Measurements from ENCODE around the gene EMC9.
A peak's percentile ranks its signal among the peaks of the same experiment; 100 is the strongest.

EMC9 gene

GRCh38 chr14:24149302-24149969, 8.0 kb upstream of the EMC9 start:
- DNase-seq (ENCODE audit: low spot score) = no peak

- DNase-seq (ENCODE audit: low spot score) = no peak
Measured at GRCh38 chr14:24147761-24148428, 6.5 kb upstream of the EMC9 start.

DNA sequence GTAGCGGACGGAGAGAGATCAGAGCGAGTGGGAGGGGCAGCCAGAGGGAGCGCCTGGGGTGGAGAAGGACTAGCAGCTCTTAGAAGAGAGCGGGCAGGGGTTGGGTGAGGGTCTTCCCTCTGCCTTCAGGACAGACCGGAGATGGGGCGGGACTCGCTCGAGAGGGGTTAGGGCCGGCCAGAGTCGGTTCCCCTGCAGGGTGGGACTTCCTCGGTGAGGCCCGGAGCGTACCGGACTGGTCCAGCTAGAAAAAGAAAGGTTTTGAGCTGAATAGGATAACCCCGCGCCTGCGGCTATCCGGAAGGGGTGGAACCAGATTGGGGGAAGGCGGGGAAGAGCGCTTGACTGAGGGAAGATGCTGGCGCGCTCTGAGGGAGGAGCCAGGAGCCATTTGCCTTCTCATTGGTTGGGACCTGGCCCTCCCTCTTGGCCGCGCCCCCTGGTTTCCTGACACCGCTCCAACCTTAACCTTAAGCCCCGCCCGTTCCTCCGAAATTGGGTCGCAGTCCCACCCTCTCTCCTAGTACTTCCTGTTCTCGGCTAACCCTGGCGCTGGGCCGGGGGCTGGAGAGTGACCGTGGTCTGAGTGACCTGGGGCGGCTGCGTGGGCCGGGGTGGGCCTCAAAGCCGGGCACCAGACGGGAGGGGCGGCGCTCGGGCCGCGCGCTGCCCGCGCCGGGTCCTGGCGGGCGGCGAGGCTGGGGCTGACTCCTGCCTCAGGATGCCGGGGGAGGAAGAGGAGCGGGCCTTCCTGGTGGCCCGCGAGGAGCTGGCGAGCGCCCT, 5.8 kb upstream of the EMC9 start, which contains the start of gene RNF31:
Gene RNF31 (plus strand): TSS at position 521 of the 783 bp plus-strand sequence. CDS start 201 bp downstream, at position 722.
- DNase-seq (ENCODE audit: low spot score) = peak; percentile 99

- DNase-seq (ENCODE audit: low spot score) = peak; percentile 99
Measured at GRCh38 chr14:24146453-24146977, 5.1 kb upstream of the EMC9 start, which contains the start of gene PSME2. TSS of gene PSME2 (minus strand) at chr14:24146610. CDS start at chr14:24146581, 29 bp downstream.

DNA sequence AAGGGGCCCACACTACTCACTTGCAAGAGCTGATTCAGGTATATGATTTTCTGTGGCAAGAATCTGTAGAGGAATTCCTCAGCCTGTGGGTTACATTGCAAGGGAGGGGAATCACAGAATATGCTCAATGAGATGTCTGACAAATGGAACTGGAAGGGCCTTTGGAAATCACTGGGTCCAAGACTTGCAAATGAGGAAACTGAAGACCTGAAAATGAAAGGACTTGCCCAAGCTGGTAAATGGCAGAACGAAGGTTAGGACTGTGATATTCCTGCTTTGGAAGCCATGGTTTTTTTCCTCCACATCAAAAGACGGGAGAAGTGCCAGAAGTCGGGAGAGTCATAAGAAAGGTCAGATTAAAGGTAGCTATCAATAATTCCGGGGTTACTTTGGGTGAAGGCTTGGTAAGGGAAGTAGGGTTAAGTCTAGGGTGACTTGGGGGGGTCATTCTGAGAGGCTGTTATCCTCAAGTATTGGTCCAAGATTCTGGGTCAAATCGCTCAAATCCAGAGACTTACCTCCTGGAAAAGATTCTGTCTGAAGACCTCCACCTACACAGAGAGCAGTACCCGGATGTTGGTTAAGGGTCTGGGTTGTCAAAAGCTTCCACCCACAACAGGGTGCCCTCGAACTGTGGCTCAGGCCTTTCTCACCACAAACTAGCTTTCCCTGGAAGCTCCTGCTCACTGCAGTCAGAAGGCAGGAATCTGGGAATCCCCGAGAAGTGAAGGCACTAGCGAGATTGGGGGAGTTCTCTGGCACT, 4.5 kb upstream of the EMC9 start:
- DNase-seq (ENCODE audit: low spot score) = peak; percentile 57

GRCh38 chr14:24145219-24145618, 3.8 kb upstream of the EMC9 start:
- DNase-seq (ENCODE audit: low spot score) = no peak

DNA sequence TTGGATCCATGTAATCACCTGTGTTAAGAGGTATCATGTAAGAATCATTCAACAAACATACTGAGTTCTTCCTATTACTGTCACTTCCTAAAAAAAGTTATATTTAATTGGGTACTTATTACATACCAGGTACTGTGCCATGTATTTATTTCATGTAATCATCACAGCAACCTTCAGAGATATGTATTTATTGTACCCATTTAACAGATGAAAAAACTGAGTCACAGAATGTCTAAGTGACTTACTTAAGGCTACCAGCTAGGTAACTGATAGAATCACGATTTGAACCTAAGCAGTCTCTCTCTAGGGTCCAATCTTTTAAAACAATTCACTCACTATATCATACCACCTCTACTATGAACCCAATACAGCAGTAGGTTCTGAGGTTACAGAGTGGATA, 3.1 kb upstream of the EMC9 start:
- DNase-seq (ENCODE audit: low spot score) = no peak

GRCh38 chr14:24143511-24143910, 2.1 kb upstream of the EMC9 start:
- no peak for DNase-seq (ENCODE audit: low spot score)

- no peak for DNase-seq (ENCODE audit: low spot score)
Measured at GRCh38 chr14:24139272-24139934, 2.0 kb downstream of the EMC9 start.

DNA sequence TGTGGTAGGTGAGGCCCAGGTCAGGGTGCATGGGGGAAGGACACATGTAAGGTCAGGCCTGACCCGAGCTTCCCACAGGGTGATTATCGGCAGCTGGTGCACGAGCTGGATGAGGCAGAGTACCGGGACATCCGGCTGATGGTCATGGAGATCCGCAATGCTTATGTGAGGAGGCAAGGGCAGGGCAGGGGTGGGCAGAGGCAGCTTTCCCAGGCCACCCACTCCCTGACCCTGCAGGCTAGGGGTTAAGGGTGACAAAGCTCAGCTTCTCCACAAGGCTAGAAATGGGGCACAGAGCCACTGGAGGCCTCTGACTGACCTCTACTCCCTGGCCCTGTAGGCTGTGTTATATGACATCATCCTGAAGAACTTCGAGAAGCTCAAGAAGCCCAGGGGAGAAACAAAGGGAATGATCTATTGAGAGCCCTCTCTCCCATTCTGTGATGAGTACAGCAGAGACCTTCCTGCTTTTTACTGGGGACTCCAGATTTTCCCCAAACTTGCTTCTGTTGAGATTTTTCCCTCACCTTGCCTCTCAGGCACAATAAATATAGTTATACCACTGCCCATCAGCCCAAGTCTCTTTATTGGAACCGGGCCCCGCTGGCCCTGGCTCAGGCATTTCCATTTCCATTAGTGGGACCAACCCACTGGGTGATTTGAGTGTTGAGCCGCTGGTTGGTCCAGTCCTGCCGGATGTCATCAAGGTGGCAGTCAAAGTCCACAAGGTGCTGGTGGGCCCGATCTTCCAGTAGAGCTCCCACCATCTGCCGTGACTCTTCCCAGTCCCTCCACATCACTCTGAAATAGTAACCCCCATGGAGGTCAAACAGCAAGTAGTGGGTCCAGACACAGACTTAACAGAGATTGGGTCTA, 2.8 kb downstream of the EMC9 start:
- DNase-seq (ENCODE audit: low spot score) = no peak

GRCh38 chr14:24137529-24138395, 3.6 kb downstream of the EMC9 start:
- no peak for DNase-seq (ENCODE audit: low spot score)

DNA sequence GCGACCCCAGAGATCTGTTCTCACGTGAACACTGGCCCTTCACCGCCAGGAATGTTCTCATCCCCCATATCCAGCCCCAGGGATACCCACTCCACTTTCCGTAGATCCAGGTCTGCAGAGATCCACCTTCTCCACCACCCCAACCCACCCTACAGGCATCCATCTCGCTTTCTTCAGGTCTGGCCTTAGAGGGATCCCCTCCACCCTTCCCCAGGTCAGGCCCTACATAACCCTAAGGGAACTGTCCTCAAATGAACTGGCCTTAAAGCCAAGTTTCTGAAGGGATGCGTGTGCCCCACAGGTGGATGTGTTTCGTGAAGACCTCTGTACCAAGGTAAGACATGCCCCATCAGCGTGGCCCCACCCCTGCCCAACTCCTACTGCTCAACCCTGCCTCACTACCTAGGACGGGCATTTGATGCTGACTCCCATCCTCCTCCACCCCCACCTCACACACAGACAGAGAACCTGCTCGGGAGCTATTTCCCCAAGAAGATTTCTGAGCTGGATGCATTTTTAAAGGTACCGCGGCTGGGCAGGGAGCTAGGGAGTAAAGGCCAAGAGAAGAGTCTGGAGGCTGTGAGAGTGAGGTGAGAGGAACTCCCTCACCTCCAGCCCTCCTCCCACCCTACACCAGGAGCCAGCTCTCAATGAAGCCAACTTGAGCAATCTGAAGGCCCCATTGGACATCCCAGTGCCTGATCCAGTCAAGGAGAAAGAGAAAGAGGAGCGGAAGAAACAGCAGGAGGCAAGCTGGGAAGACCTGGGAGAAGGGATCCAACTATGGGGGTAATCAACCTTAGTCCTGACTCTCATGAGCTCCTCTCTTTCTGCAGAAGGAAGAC, 4.5 kb downstream of the EMC9 start:
- no peak for DNase-seq (ENCODE audit: low spot score)

DNA sequence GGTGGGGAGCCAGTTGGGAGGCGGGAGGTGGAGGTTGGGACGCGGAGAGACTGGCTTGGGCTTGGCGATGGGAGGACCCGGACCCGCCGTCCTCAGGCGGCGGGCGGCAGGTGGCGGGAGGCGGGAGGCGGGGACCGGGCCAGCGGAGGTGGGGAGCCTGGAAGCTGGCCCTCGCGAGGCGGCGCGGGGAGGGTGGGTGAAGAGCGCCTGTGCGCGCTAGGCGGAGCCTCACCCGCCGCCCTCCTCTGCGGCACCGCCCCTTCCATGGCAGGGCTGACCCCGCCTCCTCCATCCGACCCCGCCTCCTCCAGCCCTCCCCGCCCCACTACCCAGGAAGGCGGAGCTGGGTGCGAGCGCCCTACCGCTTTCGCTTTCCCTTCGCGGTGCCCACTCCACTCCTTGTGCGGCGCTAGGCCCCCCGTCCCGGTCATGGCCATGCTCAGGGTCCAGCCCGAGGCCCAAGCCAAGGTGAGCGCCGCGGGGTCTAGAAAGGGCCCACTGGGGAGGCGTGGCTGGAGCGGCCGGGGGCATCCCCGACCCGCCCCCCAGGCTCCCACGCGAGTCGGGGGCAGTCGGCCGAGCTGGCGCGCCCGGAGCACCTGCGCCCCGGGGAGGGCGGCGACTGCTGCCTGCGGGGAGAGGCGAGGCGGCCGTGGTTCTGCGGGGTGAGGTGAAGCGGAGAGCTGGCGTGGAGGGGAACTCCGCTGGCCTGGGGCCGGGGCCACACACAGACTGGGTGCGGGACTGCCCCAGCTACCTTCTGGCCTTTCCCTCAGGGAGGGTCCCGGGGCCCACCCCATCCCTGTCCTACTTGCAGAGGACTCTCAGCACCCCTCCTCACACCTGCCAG, 5.3 kb downstream of the EMC9 start, which contains the start of gene PSME1:
Gene PSME1 (plus strand): TSS at position 361 of the 850 bp plus-strand sequence. CDS start 69 bp downstream, at position 430.
- DNase-seq (ENCODE audit: low spot score) = peak; percentile 89

DNA sequence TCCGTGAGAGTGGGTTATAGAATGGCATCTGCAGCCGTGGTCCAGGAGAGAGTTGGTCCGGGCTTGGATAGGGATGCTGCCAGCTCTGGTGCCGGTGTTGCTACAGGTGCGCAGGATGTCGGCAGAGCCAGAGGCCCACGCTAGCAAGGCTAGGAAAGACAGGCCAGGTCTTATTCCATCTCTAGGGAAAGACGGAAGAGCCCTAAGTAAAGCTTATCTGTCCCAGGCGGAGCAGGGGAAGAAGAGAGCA, 5.9 kb downstream of the EMC9 start:
- no peak for DNase-seq (ENCODE audit: low spot score)

DNA sequence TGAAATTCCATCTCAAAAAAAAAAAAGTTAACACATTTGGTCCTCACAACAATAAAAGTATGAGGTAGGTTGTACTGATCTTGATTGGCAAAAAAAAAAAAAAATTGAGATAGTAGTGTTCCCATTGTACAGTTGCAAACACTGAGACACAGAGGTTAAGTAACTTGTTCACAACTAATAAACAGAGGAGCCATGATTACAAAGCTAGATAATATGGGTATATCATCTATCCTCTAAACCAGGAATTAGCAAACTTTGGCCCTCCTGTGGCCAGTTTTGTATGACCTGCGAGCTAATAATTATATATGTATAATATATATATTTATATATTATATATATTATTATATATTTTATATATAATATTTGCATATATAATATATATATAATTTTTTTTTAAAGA, 7.7 kb downstream of the EMC9 start:
- no peak for DNase-seq (ENCODE audit: low spot score)

DNA sequence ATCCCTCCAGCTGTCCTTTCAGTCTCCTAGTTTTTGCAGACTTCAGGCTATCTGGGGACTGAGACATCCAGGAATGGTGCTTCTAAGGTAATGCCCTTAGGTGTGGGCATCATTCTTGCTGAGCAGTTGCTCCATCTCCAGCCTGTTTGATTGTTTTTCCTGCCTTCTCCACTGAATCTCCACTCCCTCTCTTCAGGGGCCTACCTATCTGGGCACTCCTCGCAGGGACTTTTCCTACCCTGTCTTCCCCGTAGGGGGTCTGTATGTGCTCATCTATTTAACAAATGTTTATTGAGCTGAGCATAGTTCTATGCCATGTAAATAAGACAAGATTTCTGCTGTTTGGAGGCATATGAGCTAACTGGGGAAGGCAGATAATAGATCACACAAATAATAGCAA, 8.4 kb downstream of the EMC9 start:
- DNase-seq (ENCODE audit: low spot score) = no peak

DNA sequence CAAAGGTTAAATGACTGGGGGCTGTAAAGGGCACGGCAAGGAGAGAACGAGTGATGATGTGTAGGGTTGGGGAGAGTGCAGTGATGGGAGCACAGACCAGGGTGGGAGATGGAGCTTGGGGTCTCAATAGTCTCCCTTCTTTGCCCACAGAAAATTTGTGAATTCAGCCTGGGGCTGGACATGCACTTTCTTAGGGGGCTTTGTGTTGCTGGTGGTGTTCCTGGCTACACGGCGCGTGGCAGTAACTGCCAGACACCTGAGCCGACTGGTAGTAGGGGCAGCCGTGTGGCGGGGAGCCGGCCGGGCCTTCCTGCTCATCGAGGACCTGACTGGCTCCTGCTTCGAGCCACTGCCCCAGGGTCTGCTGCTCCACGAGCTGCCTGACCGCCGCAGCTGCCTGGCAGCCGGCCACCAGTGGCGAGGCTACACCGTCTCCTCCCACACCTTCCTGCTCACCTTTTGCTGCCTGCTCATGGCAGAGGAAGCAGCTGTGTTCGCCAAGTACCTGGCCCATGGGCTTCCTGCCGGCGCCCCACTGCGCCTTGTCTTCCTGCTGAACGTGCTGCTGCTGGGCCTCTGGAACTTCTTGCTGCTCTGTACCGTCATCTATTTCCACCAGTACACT, 9.2 kb downstream of the EMC9 start:
- no peak for DNase-seq (ENCODE audit: low spot score)

All from SK-N-DZ (cell line).